Liver (tissue), 9 donors: ENCODE data around the gene IFT80. TPM values are rescaled to one million over a fixed set of nuclear protein-coding genes. Genes with fewer than 3 reads are reported as not detected.
A peak's percentile ranks its signal among the peaks of the same experiment; 100 is the strongest.

ENCODE experiments used
- DNase-seq: peaks from one replicate; pipeline ENCODE4 v3.0.0-alpha.2; 2017; ENCODE audit warnings: low spot score
- H3K27ac ChIP-seq, 2 donors: one replicate each; pipeline ENCODE4 v1.7.0; 2013; ENCODE audit warnings: inconsistent platforms in 2 of 2, low read length in 2 of 2, control low read depth in 1 of 2, low read depth in 1 of 2, mild to moderate bottlenecking in 1 of 2
- H3K27me3 ChIP-seq, 4 donors: one replicate each; pipeline versions ENCODE4 v1.6.1 to v1.7.0; 2013; ENCODE audit warnings: low read length in 3 of 4, inconsistent platforms in 1 of 4, mild to moderate bottlenecking in 1 of 4, moderate library complexity in 1 of 4; ENCODE audit not compliant: control insufficient read depth in 4 of 4, insufficient read depth in 4 of 4
- H3K36me3 ChIP-seq, 4 donors: one replicate each; pipeline versions ENCODE4 v1.6.1 to v1.7.0; 2013; ENCODE audit warnings: low read length in 3 of 4, mild to moderate bottlenecking in 3 of 4, low read depth in 1 of 4, moderate library complexity in 1 of 4; ENCODE audit not compliant: control insufficient read depth in 4 of 4, insufficient read depth in 3 of 4
- H3K4me1 ChIP-seq, 4 donors: one replicate each; pipeline versions ENCODE4 v1.6.1 to v1.7.0; 2013; ENCODE audit warnings: low read length in 3 of 4, mild to moderate bottlenecking in 3 of 4, moderate library complexity in 1 of 4; ENCODE audit not compliant: control insufficient read depth in 4 of 4, insufficient read depth in 4 of 4
- H3K4me3 ChIP-seq, 3 donors: one replicate each; pipeline versions ENCODE4 v1.6.1 to v1.7.0; 2013; ENCODE audit warnings: low read length in 3 of 3, control low read depth in 1 of 3, low read depth in 1 of 3, mild to moderate bottlenecking in 1 of 3
- H3K9ac ChIP-seq, 2 donors: one replicate each; pipeline ENCODE4 v1.7.0; 2013; ENCODE audit warnings: low read length in 2 of 2, mild to moderate bottlenecking in 2 of 2, moderate library complexity in 2 of 2, control low read depth in 1 of 2, low read depth in 1 of 2
- H3K9me3 ChIP-seq, 4 donors: one replicate each; pipeline versions ENCODE4 v1.6.1 to v1.7.0; 2013; ENCODE audit warnings: low read length in 3 of 4; ENCODE audit not compliant: control insufficient read depth in 4 of 4
- EGR1 ChIP-seq, 2 donors: IDR thresholded peaks; 2 replicates each; pipeline ENCODE4 v1.6.1; 2016 to 2018; ENCODE audit warnings: antibody characterized with exemption in 2 of 2, low read depth in 2 of 2
- FOXA1 ChIP-seq: IDR thresholded peaks from 2 replicates; pipeline ENCODE4 v1.6.1; 2016; ENCODE audit warnings: antibody characterized with exemption
- HNF4A ChIP-seq, 2 donors: conservative IDR thresholded peaks; 2 replicates each; pipeline ENCODE4 v1.6.1; 2016; ENCODE audit warnings: antibody characterized with exemption in 2 of 2, mild to moderate bottlenecking in 2 of 2
- HNF4G ChIP-seq: IDR thresholded peaks from 2 replicates; pipeline ENCODE4 v1.6.1; 2016; ENCODE audit warnings: antibody characterized with exemption
- JUND ChIP-seq, 2 donors: IDR thresholded peaks; 2 replicates each; pipeline ENCODE4 v1.6.1; 2016; ENCODE audit warnings: antibody characterized with exemption in 2 of 2
- NR2F2 ChIP-seq: IDR thresholded peaks from 2 replicates; pipeline ENCODE4 v1.6.1; 2016; ENCODE audit warnings: antibody characterized with exemption
- RAD21 ChIP-seq, 2 donors: IDR thresholded peaks; 2 replicates each; pipeline ENCODE4 v1.6.1; 2016; ENCODE audit warnings: antibody characterized with exemption in 2 of 2, mild to moderate bottlenecking in 2 of 2
- RXRA ChIP-seq, 2 donors: IDR thresholded peaks; 2 replicates each; pipeline ENCODE4 v1.6.1; 2017 to 2018; ENCODE audit warnings: antibody characterized with exemption in 2 of 2, mild to moderate bottlenecking in 1 of 2
- SP1 ChIP-seq: IDR thresholded peaks from 2 replicates; pipeline ENCODE4 v1.6.1; 2018; ENCODE audit warnings: antibody characterized with exemption, mild to moderate bottlenecking
- TAF1 ChIP-seq: conservative IDR thresholded peaks from 2 replicates; pipeline ENCODE4 v1.6.1; 2016; ENCODE audit warnings: antibody characterized with exemption, mild to moderate bottlenecking
- YY1 ChIP-seq: IDR thresholded peaks from 2 replicates; pipeline ENCODE4 v1.6.1; 2016; ENCODE audit warnings: antibody characterized with exemption, mild to moderate bottlenecking
- WGBS: extraction: QIAGEN DNeasy Blood & Tissue Kit; methylation state at CpG from one replicate; pipeline ENCODE4 v1.1.7; 2013; 5-methylcytosine and 5-hydroxymethylcytosine counted together
- polyA plus RNA-seq, 2 donors: library from polyadenylated mRNA; stranded (reverse) in 1 of 2; unstranded in 1 of 2; fragments of 200-250 nt in 1 of 2; fragments of >200 nt in 1 of 2; fragmentation: Nextera tagmentation in 1 of 2; extraction: Ambion mirVana in 1 of 2; gene quantifications; one replicate each; pipeline versions ENCODE4 v1.2.1 to v1.2.3, GENCODE V29; 2013 to 2015
- total RNA-seq, 2 donors: library from RNA; depleted of rRNA; stranded (reverse); fragments of >200 nt; gene quantifications; one replicate each; pipeline ENCODE4 v1.2.3, GENCODE V29; 2014
- TF ChIP-seq, protein P1 (sequence below): IDR thresholded peaks from 2 replicates; pipeline ENCODE4 v1.6.1; 2016; ENCODE audit warnings: antibody characterized with exemption
- TF ChIP-seq, protein P2 (sequence below): IDR thresholded peaks from 2 replicates; pipeline ENCODE4 v1.6.1; 2016; ENCODE audit warnings: antibody characterized with exemption, mild to moderate bottlenecking
- donor health status: healthy.
- donor health status: healthy.
- donor health status: healthy.
- donor health status: healthy.
- donor health status: healthy.

Gene IFT80
- total and polyA plus RNA-seq, 4 donors, result 3.5 to 15.7 (median 8.3) TPM

GRCh38 chr3:160220038-160220437 is 179.0 kb downstream of the IFT80 start:
- no peak overlapping the region for H3K4me3 ChIP-seq
- H3K27me3 ChIP-seq, result peaks cover 0 to 3% (median 0%) of the 10 kb centered on the region in 4 donors
- H3K27ac ChIP-seq, result no peak overlapping the region
- no peaks in the 10 kb centered on the region for H3K9me3 ChIP-seq
- peaks cover 1 to 6% (median 3%) of the 10 kb centered on the region in 4 donors for H3K4me1 ChIP-seq
- TF ChIP-seq RXRA (IDR thresholded peaks at IDR 0.05) (no peak), JUND (IDR thresholded peaks at IDR 0.05) (no peak), SP1 (no peak), NR2F2 (no peak), TAF1 (no peak), EGR1 (IDR thresholded peaks at IDR 0.05; ENCODE audit: low read depth in 2 of 2) (no peak), FOXA1 (no peak), HNF4G (no peak), YY1 (no peak)
- TF ChIP-seq, protein P1, sequence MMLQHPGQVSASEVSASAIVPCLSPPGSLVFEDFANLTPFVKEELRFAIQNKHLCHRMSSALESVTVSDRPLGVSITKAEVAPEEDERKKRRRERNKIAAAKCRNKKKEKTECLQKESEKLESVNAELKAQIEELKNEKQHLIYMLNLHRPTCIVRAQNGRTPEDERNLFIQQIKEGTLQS, result no peak
- no peak for DNase-seq
- no peaks in the 10 kb centered on the region for H3K36me3 ChIP-seq
- H3K9ac ChIP-seq, result no peak overlapping the region
- WGBS, result 98% methylated on average over 2 of the region's 2 CpGs

GRCh38 chr3:160218136-160218535 is 180.9 kb downstream of the IFT80 start:
- DNase-seq, result no peak
- TF ChIP-seq EGR1 (IDR thresholded peaks at IDR 0.05; ENCODE audit: low read depth in 2 of 2) (no peak), HNF4A (conservative IDR thresholded peaks at IDR 0.05) (no peak)
- WGBS, result 67% methylated on average over 3 of the region's 3 CpGs

DNA sequence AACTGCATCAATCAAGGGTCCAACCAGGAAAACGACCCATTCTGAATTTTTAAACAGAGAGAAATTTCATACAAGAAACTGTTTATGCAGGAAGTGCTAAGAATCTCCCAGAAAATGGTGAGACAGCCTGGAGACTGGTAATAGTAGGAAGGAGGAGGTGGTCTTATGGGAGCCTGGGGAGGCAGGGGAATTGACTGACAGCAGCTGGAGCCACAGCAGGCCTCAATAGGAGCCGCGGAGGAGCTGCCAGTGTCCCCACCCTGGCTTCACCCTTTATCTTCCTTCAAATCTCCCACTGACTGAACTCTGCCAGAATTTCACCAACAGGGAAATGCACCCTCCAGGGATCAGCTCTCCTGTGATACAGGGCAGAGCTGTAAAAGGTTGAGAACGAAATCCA is 181.3 kb downstream of the IFT80 start:
- H3K4me1 ChIP-seq, result no peaks in the 10 kb centered on the region
- no peak overlapping the region for H3K27ac ChIP-seq
- WGBS, result 81% methylated on average over 4 of the region's 4 CpGs
- no peak overlapping the region for H3K4me3 ChIP-seq
- H3K27me3 ChIP-seq, result no peaks in the 10 kb centered on the region
- TF ChIP-seq SP1 (no peak), RAD21 (IDR thresholded peaks at IDR 0.05) (no peak), TAF1 (no peak)
- no peak overlapping the region for H3K9ac ChIP-seq
- no peaks in the 10 kb centered on the region for H3K9me3 ChIP-seq
- H3K36me3 ChIP-seq, result no peaks in the 10 kb centered on the region
- DNase-seq, result no peak

More at GRCh38 chr3:160218136-160218535, 180.9 kb downstream of the IFT80 start:
- Histone ChIP-seq H3K36me3 (no peaks in the 10 kb centered on the region), H3K4me3 (no peak overlapping the region), H3K27me3 (no peaks in the 10 kb centered on the region), H3K9me3 (no peaks in the 10 kb centered on the region), H3K27ac (no peak overlapping the region), H3K4me1 (no peaks in the 10 kb centered on the region), H3K9ac (no peak overlapping the region)

DNA sequence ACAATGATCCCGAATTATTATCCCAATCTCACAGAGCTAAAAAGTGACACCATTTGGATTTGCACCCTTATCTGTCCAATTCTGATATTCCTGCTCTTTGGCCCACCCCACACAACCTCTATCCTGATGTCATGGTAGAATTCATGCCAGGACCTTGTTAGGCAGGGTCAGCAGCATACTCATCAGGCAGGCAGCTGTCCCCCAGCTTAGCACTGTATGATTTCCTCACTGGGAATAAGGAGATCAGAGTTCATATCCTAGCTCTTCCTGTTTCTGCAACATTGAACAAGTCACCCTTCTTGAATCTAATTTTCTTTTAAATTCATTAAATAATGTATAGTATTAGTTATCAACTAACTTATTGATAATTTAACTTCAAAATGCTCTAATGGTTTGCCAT is 185.8 kb downstream of the IFT80 start:
- peak; percentile 1 for DNase-seq
- Histone ChIP-seq H3K4me3 (no peak overlapping the region), H3K4me1 (no peaks in the 10 kb centered on the region), H3K27ac (no peak overlapping the region), H3K9me3 (no peaks in the 10 kb centered on the region), H3K36me3 (no peaks in the 10 kb centered on the region), H3K9ac (no peak overlapping the region), H3K27me3 (no peaks in the 10 kb centered on the region)
- 75% methylated on average over 1 of the region's 1 CpG for WGBS
- TF ChIP-seq, protein P2, sequence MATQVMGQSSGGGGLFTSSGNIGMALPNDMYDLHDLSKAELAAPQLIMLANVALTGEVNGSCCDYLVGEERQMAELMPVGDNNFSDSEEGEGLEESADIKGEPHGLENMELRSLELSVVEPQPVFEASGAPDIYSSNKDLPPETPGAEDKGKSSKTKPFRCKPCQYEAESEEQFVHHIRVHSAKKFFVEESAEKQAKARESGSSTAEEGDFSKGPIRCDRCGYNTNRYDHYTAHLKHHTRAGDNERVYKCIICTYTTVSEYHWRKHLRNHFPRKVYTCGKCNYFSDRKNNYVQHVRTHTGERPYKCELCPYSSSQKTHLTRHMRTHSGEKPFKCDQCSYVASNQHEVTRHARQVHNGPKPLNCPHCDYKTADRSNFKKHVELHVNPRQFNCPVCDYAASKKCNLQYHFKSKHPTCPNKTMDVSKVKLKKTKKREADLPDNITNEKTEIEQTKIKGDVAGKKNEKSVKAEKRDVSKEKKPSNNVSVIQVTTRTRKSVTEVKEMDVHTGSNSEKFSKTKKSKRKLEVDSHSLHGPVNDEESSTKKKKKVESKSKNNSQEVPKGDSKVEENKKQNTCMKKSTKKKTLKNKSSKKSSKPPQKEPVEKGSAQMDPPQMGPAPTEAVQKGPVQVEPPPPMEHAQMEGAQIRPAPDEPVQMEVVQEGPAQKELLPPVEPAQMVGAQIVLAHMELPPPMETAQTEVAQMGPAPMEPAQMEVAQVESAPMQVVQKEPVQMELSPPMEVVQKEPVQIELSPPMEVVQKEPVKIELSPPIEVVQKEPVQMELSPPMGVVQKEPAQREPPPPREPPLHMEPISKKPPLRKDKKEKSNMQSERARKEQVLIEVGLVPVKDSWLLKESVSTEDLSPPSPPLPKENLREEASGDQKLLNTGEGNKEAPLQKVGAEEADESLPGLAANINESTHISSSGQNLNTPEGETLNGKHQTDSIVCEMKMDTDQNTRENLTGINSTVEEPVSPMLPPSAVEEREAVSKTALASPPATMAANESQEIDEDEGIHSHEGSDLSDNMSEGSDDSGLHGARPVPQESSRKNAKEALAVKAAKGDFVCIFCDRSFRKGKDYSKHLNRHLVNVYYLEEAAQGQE, result no peak
- TF ChIP-seq TAF1, result no peak
- peak; percentile 42 for TF ChIP-seq NR2F2
- no peak for TF ChIP-seq FOXA1
